ENCODE measurements around the gene FAU. TPM values are rescaled to one million over a fixed set of nuclear protein-coding genes. Genes with fewer than 3 reads are reported as not detected.
A peak's percentile ranks its signal among the peaks of the same experiment; 100 is the strongest.

Gene FAU
- total and polyA plus RNA-seq, 10 of the 15 experiments (the other 5 are each of a cell fraction or from before 2014, with no cell fraction given) = 332 to 1,347 (median 990) TPM

DNA sequence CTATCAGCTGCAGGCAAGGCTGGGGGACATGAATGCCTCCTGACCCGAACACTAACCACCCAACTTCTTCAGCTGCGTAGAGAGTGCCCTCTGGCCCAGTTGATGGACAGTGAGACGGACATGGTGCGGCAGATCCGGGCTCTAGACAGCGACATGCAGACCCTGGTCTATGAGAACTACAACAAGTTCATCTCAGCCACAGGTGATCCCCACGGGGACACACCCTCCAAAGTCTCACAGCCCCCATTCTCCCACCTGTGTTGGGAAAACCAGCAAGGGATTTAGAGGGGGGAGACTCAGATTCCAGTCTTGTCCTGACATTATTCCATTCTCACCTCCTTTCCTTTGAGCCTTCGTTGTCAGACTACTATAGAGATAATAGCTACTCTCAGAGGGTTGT lies 25.0 kb downstream of the FAU start:
- Histone ChIP-seq H3K4me2 (ENCODE audit: control insufficient read depth, insufficient read depth) (peak overlapping the region; percentile 96), H3K27me3 (replicated peaks in 1 of 2; ENCODE audit: control insufficient read depth in 2 of 2, insufficient read depth in 2 of 2, low read length in 1 of 2) (no peaks in the 10 kb centered on the region), H3K27ac (ENCODE audit: control insufficient read depth, insufficient read depth) (no peak overlapping the region), H3K4me3 (peak overlapping the region; percentile 96), H2AFZ (ENCODE audit: control insufficient read depth, low read depth, low read length) (no peak overlapping the region), H3K4me1 (ENCODE audit: control insufficient read depth, insufficient read depth, low read length) (peaks cover 4% of the 10 kb centered on the region), H3K9ac (ENCODE audit: control insufficient read depth, insufficient read depth, low read length) (peak overlapping the region; percentile 69; the same call in 1 of the 2 replicates), H4K20me1 (ENCODE audit: control insufficient read depth, insufficient read depth) (no peaks in the 10 kb centered on the region), H3K36me3 (ENCODE audit: control insufficient read depth in 2 of 2, insufficient read depth in 2 of 2, low read length in 1 of 2) (0 out of 4 replicates have a peak, but pooled peaks cover 0 to 3% of the 10 kb centered on the region in 2 experiments), H3K79me2 (ENCODE audit: control insufficient read depth, insufficient read depth, low read length) (peaks cover 9% of the 10 kb centered on the region), H3K9me3 (replicated peaks; ENCODE audit: control insufficient read depth, insufficient read depth, low read length) (no peaks in the 10 kb centered on the region)
- intact Hi-C loops (cut with micrococcal nuclease; ENCODE audit: unreplicated experiment) = loop anchor here (5.0 kb wide), 1 partner anchor 85 kb away; the partner anchor contains the start of gene ARL2
- SMC1A ChIA-PET (ENCODE audit: uncharacterized antibody, unreplicated experiment) = interaction anchor here (2.0 to 3.7 kb wide), 2 partner anchors 14 to 249 kb away, joined by 6 to 18 read pairs; partner anchors contain the start of gene TM7SF2
- ATAC-seq (no peak), DNase-seq (ENCODE audit: low read depth, low spot score) (no peak), FAIRE-seq (no peak)
- CTCF ChIA-PET = interaction anchor here (0.9 to 7.0 kb wide), 6 partner anchors 15 to 85 kb away, joined by 3 to 76 read pairs (median 10); partner anchors contain the start of genes ARL2, CAPN1, FAU and TM7SF2
- POLR2A ChIA-PET = interaction anchor here (1.3 to 2.2 kb wide), 3 partner anchors 13 to 82 kb away, joined by 4 to 11 read pairs (median 5); partner anchors contain the start of genes ARL2, CDCA5, TM7SF2 and ZFPL1
- RAD21 ChIA-PET (ENCODE audit: unreplicated experiment) = interaction anchor here (1.3 to 1.8 kb wide), 3 partner anchors 56 to 249 kb away, joined by 4 to 6 read pairs (median 5); partner anchors contain the start of gene SAC3D1
- in situ Hi-C loops (cut with MboI) = no loop called here
- TSS peak; percentile 57 for BruUV-seq (replicated peaks)
- 33% methylated on average over 8 of the region's 8 CpGs for whole genome bisulfite sequencing (ENCODE audit: insufficient coverage, insufficient replicate concordance, low lambda C conversion rate, missing lambda C conversion rate)
- TF ChIP-seq NR2C2 (IDR thresholded peaks at IDR 0.05; ENCODE audit: borderline replicate concordance, control insufficient read depth, insufficient read length, low read depth) (no peak), ETV6 (conservative IDR thresholded peaks at IDR 0.05 in 1 of 2, IDR thresholded peaks at IDR 0.05 in 1 of 2; ENCODE audit: borderline replicate concordance in 1 of 2, low read depth in 1 of 2) (no peak), FOXM1 (IDR thresholded peaks at IDR 0.05; ENCODE audit: low read depth, low read length) (no peak), LARP7 (IDR thresholded peaks at IDR 0.05) (no peak), CBX3 (IDR thresholded peaks at IDR 0.05; ENCODE audit: borderline replicate concordance, low read depth) (no peak), ASH2L (IDR thresholded peaks at IDR 0.05; ENCODE audit: borderline replicate concordance, low read depth) (no peak), USF2 (IDR thresholded peaks at IDR 0.05; ENCODE audit: borderline replicate concordance, low read depth, low read length) (no peak)
- TF ChIP-seq, protein P1, sequence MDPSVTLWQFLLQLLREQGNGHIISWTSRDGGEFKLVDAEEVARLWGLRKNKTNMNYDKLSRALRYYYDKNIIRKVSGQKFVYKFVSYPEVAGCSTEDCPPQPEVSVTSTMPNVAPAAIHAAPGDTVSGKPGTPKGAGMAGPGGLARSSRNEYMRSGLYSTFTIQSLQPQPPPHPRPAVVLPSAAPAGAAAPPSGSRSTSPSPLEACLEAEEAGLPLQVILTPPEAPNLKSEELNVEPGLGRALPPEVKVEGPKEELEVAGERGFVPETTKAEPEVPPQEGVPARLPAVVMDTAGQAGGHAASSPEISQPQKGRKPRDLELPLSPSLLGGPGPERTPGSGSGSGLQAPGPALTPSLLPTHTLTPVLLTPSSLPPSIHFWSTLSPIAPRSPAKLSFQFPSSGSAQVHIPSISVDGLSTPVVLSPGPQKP (IDR thresholded peaks at IDR 0.05; ENCODE audit: low read depth, low read length) = no peak
- TF ChIP-seq, protein P2, sequence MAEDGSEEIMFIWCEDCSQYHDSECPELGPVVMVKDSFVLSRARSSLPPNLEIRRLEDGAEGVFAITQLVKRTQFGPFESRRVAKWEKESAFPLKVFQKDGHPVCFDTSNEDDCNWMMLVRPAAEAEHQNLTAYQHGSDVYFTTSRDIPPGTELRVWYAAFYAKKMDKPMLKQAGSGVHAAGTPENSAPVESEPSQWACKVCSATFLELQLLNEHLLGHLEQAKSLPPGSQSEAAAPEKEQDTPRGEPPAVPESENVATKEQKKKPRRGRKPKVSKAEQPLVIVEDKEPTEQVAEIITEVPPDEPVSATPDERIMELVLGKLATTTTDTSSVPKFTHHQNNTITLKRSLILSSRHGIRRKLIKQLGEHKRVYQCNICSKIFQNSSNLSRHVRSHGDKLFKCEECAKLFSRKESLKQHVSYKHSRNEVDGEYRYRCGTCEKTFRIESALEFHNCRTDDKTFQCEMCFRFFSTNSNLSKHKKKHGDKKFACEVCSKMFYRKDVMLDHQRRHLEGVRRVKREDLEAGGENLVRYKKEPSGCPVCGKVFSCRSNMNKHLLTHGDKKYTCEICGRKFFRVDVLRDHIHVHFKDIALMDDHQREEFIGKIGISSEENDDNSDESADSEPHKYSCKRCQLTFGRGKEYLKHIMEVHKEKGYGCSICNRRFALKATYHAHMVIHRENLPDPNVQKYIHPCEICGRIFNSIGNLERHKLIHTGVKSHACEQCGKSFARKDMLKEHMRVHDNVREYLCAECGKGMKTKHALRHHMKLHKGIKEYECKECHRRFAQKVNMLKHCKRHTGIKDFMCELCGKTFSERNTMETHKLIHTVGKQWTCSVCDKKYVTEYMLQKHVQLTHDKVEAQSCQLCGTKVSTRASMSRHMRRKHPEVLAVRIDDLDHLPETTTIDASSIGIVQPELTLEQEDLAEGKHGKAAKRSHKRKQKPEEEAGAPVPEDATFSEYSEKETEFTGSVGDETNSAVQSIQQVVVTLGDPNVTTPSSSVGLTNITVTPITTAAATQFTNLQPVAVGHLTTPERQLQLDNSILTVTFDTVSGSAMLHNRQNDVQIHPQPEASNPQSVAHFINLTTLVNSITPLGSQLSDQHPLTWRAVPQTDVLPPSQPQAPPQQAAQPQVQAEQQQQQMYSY (CRISPR knock-in tag; IDR thresholded peaks at IDR 0.05) = no peak

Measured in GM12878 (cell line).